H1 (cell line): ENCODE results near the gene SOX13.

ENCODE experiments used
- CTCF ChIP-seq, 3 experiments: IDR thresholded peaks; 1 replicate in 2 of 3; 2 replicates in 1 of 3; pipeline versions ENCODE4 v1.5.1 to v1.6.1; 2011; ENCODE audit warnings: low read length in 3 of 3, mild to moderate bottlenecking in 3 of 3, inconsistent platforms in 2 of 3, low read depth in 1 of 3, moderate library complexity in 1 of 3; ENCODE audit not compliant: insufficient read depth in 1 of 3; ENCODE audit errors: control extremely low read depth in 1 of 3
- EP300 ChIP-seq, 2 experiments: IDR thresholded peaks; 1 replicate in 1 of 2; 2 replicates in 1 of 2; pipeline ENCODE4 v1.6.1; 2011 to 2012; ENCODE audit warnings: low read depth in 2 of 2, low read length in 2 of 2, mild to moderate bottlenecking in 2 of 2, borderline replicate concordance in 1 of 2, inconsistent platforms in 1 of 2, moderate library complexity in 1 of 2
- GABPA ChIP-seq: IDR thresholded peaks from 2 replicates; pipeline ENCODE4 v1.6.1; 2011; ENCODE audit warnings: mild to moderate bottlenecking, low read length, moderate library complexity, borderline replicate concordance; ENCODE audit not compliant: insufficient read depth
- POLR2A ChIP-seq, 2 experiments: IDR thresholded peaks; 1 replicate in 1 of 2; 2 replicates in 1 of 2; pipeline ENCODE4 v1.6.1; 2011; ENCODE audit warnings: low read depth in 2 of 2, low read length in 2 of 2, mild to moderate bottlenecking in 2 of 2; ENCODE audit errors: control extremely low read depth in 1 of 2
- RBBP5 ChIP-seq: IDR thresholded peaks from 2 replicates; pipeline ENCODE4 v1.7.1; 2012; ENCODE audit warnings: low read depth, mild to moderate bottlenecking, inconsistent platforms, low read length, moderate library complexity, borderline replicate concordance
- USF2 ChIP-seq: IDR thresholded peaks from 2 replicates; pipeline ENCODE4 v1.6.1; 2011; ENCODE audit warnings: low read length, improper control_type of control experiment
- TF ChIP-seq, protein P1 (sequence below): fragments of 300-600 bp; sonication (generic); IDR thresholded peaks from 2 replicates; pipeline ENCODE4 v1.7.1; 2012; ENCODE audit warnings: low read length, moderate library complexity, mild to moderate bottlenecking, inconsistent platforms; ENCODE audit not compliant: insufficient replicate concordance

DNA sequence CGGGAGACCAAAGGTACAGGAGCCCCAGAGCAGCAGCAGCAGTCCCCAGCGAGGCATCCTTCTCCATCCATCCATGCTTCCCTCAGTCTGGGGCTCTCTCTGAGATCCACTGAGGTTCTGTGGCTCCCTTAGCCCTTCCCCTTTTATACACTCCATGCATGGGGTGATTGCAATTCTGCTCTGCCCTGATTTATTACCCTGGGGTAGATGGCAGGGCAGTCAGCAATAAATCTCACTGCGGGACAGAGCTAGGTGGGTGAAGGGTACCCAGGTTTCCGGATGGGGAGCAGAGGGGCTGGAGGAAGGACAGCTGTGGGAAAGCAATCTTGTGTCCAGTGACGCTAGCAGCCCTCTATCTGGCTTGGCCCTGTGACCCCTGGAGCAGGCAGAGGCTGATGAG lies 93.3 kb downstream of the SOX13 start, which contains the start of gene REN:
- TF ChIP-seq GABPA = no peak
- no peak for TF ChIP-seq CTCF (IDR thresholded peaks at IDR 0.05; ENCODE audit: control extremely low read depth in 1 of 3, insufficient read depth in 1 of 3, low read depth in 1 of 3, low read length in 3 of 3)
- TF ChIP-seq, protein P1, sequence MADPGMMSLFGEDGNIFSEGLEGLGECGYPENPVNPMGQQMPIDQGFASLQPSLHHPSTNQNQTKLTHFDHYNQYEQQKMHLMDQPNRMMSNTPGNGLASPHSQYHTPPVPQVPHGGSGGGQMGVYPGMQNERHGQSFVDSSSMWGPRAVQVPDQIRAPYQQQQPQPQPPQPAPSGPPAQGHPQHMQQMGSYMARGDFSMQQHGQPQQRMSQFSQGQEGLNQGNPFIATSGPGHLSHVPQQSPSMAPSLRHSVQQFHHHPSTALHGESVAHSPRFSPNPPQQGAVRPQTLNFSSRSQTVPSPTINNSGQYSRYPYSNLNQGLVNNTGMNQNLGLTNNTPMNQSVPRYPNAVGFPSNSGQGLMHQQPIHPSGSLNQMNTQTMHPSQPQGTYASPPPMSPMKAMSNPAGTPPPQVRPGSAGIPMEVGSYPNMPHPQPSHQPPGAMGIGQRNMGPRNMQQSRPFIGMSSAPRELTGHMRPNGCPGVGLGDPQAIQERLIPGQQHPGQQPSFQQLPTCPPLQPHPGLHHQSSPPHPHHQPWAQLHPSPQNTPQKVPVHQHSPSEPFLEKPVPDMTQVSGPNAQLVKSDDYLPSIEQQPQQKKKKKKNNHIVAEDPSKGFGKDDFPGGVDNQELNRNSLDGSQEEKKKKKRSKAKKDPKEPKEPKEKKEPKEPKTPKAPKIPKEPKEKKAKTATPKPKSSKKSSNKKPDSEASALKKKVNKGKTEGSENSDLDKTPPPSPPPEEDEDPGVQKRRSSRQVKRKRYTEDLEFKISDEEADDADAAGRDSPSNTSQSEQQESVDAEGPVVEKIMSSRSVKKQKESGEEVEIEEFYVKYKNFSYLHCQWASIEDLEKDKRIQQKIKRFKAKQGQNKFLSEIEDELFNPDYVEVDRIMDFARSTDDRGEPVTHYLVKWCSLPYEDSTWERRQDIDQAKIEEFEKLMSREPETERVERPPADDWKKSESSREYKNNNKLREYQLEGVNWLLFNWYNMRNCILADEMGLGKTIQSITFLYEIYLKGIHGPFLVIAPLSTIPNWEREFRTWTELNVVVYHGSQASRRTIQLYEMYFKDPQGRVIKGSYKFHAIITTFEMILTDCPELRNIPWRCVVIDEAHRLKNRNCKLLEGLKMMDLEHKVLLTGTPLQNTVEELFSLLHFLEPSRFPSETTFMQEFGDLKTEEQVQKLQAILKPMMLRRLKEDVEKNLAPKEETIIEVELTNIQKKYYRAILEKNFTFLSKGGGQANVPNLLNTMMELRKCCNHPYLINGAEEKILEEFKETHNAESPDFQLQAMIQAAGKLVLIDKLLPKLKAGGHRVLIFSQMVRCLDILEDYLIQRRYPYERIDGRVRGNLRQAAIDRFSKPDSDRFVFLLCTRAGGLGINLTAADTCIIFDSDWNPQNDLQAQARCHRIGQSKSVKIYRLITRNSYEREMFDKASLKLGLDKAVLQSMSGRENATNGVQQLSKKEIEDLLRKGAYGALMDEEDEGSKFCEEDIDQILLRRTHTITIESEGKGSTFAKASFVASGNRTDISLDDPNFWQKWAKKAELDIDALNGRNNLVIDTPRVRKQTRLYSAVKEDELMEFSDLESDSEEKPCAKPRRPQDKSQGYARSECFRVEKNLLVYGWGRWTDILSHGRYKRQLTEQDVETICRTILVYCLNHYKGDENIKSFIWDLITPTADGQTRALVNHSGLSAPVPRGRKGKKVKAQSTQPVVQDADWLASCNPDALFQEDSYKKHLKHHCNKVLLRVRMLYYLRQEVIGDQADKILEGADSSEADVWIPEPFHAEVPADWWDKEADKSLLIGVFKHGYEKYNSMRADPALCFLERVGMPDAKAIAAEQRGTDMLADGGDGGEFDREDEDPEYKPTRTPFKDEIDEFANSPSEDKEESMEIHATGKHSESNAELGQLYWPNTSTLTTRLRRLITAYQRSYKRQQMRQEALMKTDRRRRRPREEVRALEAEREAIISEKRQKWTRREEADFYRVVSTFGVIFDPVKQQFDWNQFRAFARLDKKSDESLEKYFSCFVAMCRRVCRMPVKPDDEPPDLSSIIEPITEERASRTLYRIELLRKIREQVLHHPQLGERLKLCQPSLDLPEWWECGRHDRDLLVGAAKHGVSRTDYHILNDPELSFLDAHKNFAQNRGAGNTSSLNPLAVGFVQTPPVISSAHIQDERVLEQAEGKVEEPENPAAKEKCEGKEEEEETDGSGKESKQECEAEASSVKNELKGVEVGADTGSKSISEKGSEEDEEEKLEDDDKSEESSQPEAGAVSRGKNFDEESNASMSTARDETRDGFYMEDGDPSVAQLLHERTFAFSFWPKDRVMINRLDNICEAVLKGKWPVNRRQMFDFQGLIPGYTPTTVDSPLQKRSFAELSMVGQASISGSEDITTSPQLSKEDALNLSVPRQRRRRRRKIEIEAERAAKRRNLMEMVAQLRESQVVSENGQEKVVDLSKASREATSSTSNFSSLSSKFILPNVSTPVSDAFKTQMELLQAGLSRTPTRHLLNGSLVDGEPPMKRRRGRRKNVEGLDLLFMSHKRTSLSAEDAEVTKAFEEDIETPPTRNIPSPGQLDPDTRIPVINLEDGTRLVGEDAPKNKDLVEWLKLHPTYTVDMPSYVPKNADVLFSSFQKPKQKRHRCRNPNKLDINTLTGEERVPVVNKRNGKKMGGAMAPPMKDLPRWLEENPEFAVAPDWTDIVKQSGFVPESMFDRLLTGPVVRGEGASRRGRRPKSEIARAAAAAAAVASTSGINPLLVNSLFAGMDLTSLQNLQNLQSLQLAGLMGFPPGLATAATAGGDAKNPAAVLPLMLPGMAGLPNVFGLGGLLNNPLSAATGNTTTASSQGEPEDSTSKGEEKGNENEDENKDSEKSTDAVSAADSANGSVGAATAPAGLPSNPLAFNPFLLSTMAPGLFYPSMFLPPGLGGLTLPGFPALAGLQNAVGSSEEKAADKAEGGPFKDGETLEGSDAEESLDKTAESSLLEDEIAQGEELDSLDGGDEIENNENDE = no peak
- no peak for TF ChIP-seq EP300 (IDR thresholded peaks at IDR 0.05; ENCODE audit: borderline replicate concordance in 1 of 2, low read depth in 2 of 2, low read length in 2 of 2)
- TF ChIP-seq USF2 = no peak
- no peak for TF ChIP-seq RBBP5
- no peak for TF ChIP-seq POLR2A (IDR thresholded peaks at IDR 0.05; ENCODE audit: control extremely low read depth in 1 of 2, low read depth in 2 of 2, low read length in 2 of 2)
